Breast epithelium (tissue), 3 donors: ENCODE data around the gene INCA1.

ENCODE experiments used
- CTCF ChIP-seq, 3 donors: fragments of 450-650 bp; IDR thresholded peaks; one replicate each; pipeline ENCODE4 v1.5.1; 2016 to 2017; ENCODE audit warnings: antibody characterized with exemption in 3 of 3, mild to moderate bottlenecking in 3 of 3, moderate library complexity in 3 of 3
- POLR2A ChIP-seq: fragments of 450-650 bp; IDR thresholded peaks from one replicate; pipeline ENCODE4 v1.6.1; 2016; ENCODE audit warnings: antibody characterized with exemption, mild to moderate bottlenecking, moderate library complexity
- POLR2AphosphoS5 ChIP-seq, 3 donors: sonication (generic); formaldehyde crosslinking; IDR thresholded peaks; one replicate each; pipeline ENCODE4 v1.6.1; 2017; ENCODE audit warnings: antibody characterized with exemption in 3 of 3

DNA sequence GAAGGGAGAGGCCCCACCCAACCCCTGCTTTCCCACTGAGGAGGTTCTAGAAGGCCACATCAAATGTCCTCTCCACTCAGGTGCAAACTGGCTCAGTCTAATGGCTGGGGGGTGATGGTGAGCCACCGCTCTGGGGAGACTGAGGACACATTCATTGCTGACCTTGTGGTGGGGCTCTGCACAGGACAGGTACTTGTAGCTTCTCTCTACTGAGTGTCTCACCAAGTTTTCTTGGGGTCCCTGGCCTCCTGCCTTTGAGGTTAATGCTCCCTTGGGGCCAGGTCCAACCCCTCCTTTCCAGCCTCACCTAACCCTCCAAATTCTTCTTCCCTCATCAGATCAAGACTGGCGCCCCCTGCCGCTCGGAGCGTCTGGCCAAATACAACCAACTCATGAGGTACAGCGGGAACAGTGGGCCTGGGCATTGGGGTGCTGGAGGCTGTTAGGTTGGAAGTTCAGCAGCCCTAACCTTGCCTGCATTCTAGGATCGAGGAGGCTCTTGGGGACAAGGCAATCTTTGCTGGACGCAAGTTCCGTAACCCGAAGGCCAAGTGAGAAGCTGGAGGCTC lies 40.7 kb downstream of the INCA1 start:
- TF ChIP-seq CTCF (IDR thresholded peaks at IDR 0.05) (no peak), POLR2AphosphoS5 (IDR thresholded peaks at IDR 0.05) (no peak), POLR2A (no peak)
